ENCODE measurements around the gene PLCB1.

Gene PLCB1

DNA sequence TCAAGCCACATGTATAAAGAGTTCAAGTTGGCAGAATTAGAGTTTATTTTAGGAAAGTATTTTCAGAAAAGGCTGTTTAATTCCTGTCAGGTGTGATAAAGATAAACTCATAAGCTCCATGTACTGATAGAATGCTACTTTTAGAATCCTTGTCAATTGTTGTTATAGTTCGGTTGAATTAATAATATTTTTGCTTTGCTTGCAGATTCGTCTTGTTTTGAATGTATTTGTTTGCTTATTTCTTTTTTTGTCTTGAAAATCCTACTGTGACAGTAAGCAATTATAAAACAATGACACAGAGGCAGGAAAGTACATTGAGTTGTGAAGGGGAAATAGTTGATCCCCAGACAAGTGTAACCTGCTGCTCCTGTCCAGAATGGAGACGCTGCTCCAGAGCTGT, 602.9 kb downstream of the PLCB1 start:
- TF ChIP-seq MAX (IDR thresholded peaks at IDR 0.05; ENCODE audit: low read depth, low read length) (no peak), CTCF (IDR thresholded peaks at IDR 0.05; ENCODE audit: low read depth, low read length) (no peak), POLR2A (IDR thresholded peaks at IDR 0.05; ENCODE audit: extremely low read depth, insufficient read length) (no peak), MYC (IDR thresholded peaks at IDR 0.05; ENCODE audit: low read depth, low read length) (no peak)
- DNase-seq (ENCODE audit: low read depth) = no peak

GRCh38 chr20:8735674-8736073, 603.6 kb downstream of the PLCB1 start:
- no peak for TF ChIP-seq POLR2A (IDR thresholded peaks at IDR 0.05; ENCODE audit: extremely low read depth, insufficient read length)
- TF ChIP-seq MYC (IDR thresholded peaks at IDR 0.05; ENCODE audit: low read depth, low read length) = no peak
- no peak for TF ChIP-seq MAX (IDR thresholded peaks at IDR 0.05; ENCODE audit: low read depth, low read length)
- no peak for TF ChIP-seq CTCF (IDR thresholded peaks at IDR 0.05; ENCODE audit: low read depth, low read length)
- no peak overlapping the region for H3K4me3 ChIP-seq (ENCODE audit: low read depth, low read length)
- no peak for DNase-seq (ENCODE audit: low read depth)

More for the DNA sequence above, 602.9 kb downstream of the PLCB1 start:
- H3K4me3 ChIP-seq (ENCODE audit: low read depth, low read length) = no peak overlapping the region

GRCh38 chr20:8740265-8740664, 608.2 kb downstream of the PLCB1 start:
- DNase-seq (ENCODE audit: low read depth) = no peak
- TF ChIP-seq MYC (IDR thresholded peaks at IDR 0.05; ENCODE audit: low read depth, low read length) = no peak
- no peak for TF ChIP-seq MAX (IDR thresholded peaks at IDR 0.05; ENCODE audit: low read depth, low read length)
- TF ChIP-seq POLR2A (IDR thresholded peaks at IDR 0.05; ENCODE audit: extremely low read depth, insufficient read length) = no peak
- no peak overlapping the region for H3K4me3 ChIP-seq (ENCODE audit: low read depth, low read length)

DNA sequence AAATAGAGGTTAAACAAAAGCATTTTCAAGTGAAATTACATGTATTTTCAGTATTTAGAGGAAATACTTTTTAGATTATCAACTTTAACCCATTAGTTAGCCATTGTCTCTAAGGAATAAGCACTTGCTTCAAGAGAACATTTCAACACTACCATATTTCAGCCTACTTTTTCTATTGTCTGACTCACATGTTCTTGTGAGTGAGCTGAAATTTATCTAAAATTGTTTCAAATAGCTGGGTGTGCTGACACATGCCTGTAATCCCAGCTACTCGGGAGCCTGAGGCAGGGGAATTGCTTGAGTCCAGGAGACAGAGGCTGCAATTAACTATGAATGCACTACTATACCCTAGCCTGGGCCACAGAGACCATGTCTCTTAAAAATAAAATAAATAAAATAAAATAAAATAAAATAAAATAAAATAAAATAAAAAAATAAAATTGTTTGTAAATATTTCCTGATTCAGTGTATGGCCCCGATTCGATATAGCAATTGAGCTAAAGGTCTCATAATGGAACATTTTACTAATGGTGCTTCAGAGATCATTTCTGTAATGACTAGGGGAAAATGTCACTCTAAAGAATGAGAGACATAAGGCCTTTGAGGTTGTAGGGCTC, 612.3 kb downstream of the PLCB1 start:
- DNase-seq (ENCODE audit: low read depth) = no peak
- no peak for TF ChIP-seq CTCF (IDR thresholded peaks at IDR 0.05; ENCODE audit: low read depth, low read length)
- TF ChIP-seq POLR2A (IDR thresholded peaks at IDR 0.05; ENCODE audit: extremely low read depth, insufficient read length) = no peak
- TF ChIP-seq MYC (IDR thresholded peaks at IDR 0.05; ENCODE audit: low read depth, low read length) = no peak
- no peak for TF ChIP-seq MAX (IDR thresholded peaks at IDR 0.05; ENCODE audit: low read depth, low read length)
- H3K4me3 ChIP-seq (ENCODE audit: low read depth, low read length) = no peak overlapping the region

- no peak for DNase-seq (ENCODE audit: low read depth)
- TF ChIP-seq MYC (IDR thresholded peaks at IDR 0.05; ENCODE audit: low read depth, low read length) (no peak), CTCF (IDR thresholded peaks at IDR 0.05; ENCODE audit: low read depth, low read length) (no peak), POLR2A (IDR thresholded peaks at IDR 0.05; ENCODE audit: extremely low read depth, insufficient read length) (no peak), MAX (IDR thresholded peaks at IDR 0.05; ENCODE audit: low read depth, low read length) (no peak)
- H3K4me3 ChIP-seq (ENCODE audit: low read depth, low read length) = no peak overlapping the region
These were observed 617.0 kb downstream of the PLCB1 start for GRCh38 chr20:8749101-8749500.

GRCh38 chr20:8749986-8750385, 617.9 kb downstream of the PLCB1 start:
- H3K4me3 ChIP-seq (ENCODE audit: low read depth, low read length) = no peak overlapping the region
- TF ChIP-seq MAX (IDR thresholded peaks at IDR 0.05; ENCODE audit: low read depth, low read length) (no peak), POLR2A (IDR thresholded peaks at IDR 0.05; ENCODE audit: extremely low read depth, insufficient read length) (no peak), CTCF (IDR thresholded peaks at IDR 0.05; ENCODE audit: low read depth, low read length) (no peak), MYC (IDR thresholded peaks at IDR 0.05; ENCODE audit: low read depth, low read length) (no peak)
- DNase-seq (ENCODE audit: low read depth) = no peak
